ENCODE measurements around the gene PHF13. TPM values are rescaled to one million over a fixed set of nuclear protein-coding genes. Genes with fewer than 3 reads are reported as not detected.

PHF13 gene
- total RNA-seq, 4 donors from 2014 or later, result 12.6 to 21.7 (median 17.0) TPM

DNA sequence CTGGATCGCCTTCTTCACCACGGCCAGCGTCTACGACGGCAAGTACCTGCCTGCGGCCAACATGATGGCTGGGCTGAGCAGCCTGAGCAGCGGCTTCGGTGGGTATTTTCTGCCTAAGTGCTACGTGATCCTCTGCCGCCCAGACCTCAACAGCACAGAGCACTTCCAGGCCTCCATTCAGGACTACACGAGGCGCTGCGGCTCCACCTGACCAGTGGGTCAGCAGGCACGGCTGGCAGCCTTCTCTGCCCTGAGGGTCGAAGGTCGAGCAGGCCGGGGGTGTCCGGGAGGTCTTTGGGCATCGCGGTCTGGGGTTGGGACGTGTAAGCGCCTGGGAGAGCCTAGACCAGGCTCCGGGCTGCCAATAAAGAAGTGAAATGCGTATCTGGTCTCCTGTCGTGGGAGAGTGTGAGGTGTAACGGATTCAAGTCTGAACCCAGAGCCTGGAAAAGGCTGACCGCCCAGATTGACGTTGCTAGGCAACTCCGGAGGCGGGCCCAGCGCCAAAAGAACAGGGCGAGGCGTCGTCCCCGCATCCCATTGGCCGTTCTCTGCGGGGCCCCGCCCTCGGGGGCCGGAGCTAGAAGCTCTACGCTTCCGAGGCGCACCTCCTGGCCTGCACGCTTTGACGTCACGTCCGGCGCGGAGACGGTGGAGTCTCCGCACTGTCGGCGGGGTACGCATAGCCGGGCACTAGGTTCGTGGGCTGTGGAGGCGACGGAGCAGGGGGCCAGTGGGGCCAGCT, 34.0 kb upstream of the PHF13 start, which contains the start of gene ZBTB48:
ZBTB48 (plus strand) TSS at position 621 of the 745 bp plus-strand sequence. CDS start 616 bp downstream, outside the sequence.
- 25% methylated on average over 11 of the region's 58 CpGs for WGBS
- Histone ChIP-seq H3K9me3 (no peaks in the 10 kb centered on the region), H3K4me3 (peak within 1 kb of the TSS; percentile 82), H3K27ac (peak within 1 kb of the TSS; percentile 92), H3K4me1 (peaks cover 37% of the 10 kb centered on the region), H3K27me3 (no peaks in the 10 kb centered on the region), H3K36me3 (no peaks in the 10 kb centered on the region)
- peak; percentile 100 for DNase-seq (ENCODE audit: low spot score in 2 of 2)
- peak; percentile 87 to 94 (median 93) for TF ChIP-seq POLR2AphosphoS5 (IDR thresholded peaks at IDR 0.05)
- TF ChIP-seq, protein P1, sequence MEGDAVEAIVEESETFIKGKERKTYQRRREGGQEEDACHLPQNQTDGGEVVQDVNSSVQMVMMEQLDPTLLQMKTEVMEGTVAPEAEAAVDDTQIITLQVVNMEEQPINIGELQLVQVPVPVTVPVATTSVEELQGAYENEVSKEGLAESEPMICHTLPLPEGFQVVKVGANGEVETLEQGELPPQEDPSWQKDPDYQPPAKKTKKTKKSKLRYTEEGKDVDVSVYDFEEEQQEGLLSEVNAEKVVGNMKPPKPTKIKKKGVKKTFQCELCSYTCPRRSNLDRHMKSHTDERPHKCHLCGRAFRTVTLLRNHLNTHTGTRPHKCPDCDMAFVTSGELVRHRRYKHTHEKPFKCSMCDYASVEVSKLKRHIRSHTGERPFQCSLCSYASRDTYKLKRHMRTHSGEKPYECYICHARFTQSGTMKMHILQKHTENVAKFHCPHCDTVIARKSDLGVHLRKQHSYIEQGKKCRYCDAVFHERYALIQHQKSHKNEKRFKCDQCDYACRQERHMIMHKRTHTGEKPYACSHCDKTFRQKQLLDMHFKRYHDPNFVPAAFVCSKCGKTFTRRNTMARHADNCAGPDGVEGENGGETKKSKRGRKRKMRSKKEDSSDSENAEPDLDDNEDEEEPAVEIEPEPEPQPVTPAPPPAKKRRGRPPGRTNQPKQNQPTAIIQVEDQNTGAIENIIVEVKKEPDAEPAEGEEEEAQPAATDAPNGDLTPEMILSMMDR (IDR thresholded peaks at IDR 0.05), result no peak
- peak; percentile 65 to 92 for TF ChIP-seq POLR2A (IDR thresholded peaks at IDR 0.05)
- no peak for TF ChIP-seq EP300 (IDR thresholded peaks at IDR 0.05)

DNA sequence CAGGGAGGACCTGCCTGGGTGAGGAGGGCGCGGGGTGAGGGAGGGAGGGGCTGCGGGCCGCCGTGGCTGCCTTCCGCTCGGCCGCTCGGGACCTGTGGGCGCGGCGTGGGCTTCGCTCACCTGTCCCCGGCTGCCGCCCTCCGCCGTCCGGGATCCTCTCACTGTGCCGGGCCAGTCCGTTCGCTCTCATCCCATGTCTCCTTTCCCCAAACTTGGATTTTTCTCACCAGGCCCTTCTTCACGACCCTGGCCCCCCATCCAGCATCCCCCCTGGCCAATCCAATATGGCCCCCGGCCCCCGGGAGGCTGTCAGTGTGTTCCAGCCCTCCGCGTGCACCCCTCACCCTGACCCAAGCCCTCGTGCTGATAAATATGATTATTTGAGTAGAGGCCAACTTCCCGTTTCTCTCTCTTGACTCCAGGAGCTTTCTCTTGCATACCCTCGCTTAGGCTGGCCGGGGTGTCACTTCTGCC, 33.4 kb upstream of the PHF13 start:
- under 1% methylated on average over 23 of the region's 30 CpGs for WGBS
- Histone ChIP-seq H3K4me3 (peak overlapping the region; percentile 82), H3K4me1 (peaks cover 42% of the 10 kb centered on the region), H3K9me3 (no peaks in the 10 kb centered on the region), H3K27me3 (no peaks in the 10 kb centered on the region), H3K27ac (peak overlapping the region; percentile 92), H3K36me3 (no peaks in the 10 kb centered on the region)
- TF ChIP-seq EP300 (IDR thresholded peaks at IDR 0.05), result no peak
- TF ChIP-seq POLR2AphosphoS5 (IDR thresholded peaks at IDR 0.05), result no peak
- TF ChIP-seq, protein P1 (IDR thresholded peaks at IDR 0.05), result no peak
- no peak for DNase-seq (ENCODE audit: low spot score in 2 of 2)

DNA sequence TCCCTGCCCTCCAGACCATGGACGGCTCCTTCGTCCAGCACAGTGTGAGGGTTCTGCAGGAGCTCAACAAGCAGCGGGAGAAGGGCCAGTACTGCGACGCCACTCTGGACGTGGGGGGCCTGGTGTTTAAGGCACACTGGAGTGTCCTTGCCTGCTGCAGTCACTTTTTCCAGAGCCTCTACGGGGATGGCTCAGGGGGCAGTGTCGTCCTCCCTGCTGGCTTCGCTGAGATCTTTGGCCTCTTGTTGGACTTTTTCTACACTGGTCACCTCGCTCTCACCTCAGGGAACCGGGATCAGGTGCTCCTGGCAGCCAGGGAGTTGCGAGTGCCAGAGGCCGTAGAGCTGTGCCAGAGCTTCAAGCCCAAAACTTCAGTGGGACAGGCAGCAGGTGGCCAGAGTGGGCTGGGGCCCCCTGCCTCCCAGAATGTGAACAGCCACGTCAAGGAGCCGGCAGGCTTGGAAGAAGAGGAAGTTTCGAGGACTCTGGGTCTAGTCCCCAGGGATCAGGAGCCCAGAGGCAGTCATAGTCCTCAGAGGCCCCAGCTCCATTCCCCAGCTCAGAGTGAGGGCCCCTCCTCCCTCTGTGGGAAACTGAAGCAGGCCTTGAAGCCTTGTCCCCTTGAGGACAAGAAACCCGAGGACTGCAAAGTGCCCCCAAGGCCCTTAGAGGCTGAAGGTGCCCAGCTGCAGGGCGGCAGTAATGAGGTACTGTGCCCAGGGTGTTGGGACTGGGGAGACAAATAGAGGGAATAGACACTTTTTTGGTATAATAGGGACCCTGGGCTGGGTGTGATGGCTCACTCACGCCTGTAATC, 32.7 kb upstream of the PHF13 start:
- Histone ChIP-seq H3K4me1 (peaks cover 48% of the 10 kb centered on the region), H3K4me3 (peak overlapping the region; percentile 82), H3K27ac (peak overlapping the region; percentile 92), H3K27me3 (no peaks in the 10 kb centered on the region), H3K36me3 (no peaks in the 10 kb centered on the region), H3K9me3 (no peaks in the 10 kb centered on the region)
- WGBS, result 34% methylated on average over 7 of the region's 19 CpGs
- DNase-seq (ENCODE audit: low spot score in 2 of 2), result no peak
- TF ChIP-seq POLR2A (IDR thresholded peaks at IDR 0.05) (no peak), EP300 (IDR thresholded peaks at IDR 0.05) (no peak), POLR2AphosphoS5 (IDR thresholded peaks at IDR 0.05) (no peak)
- TF ChIP-seq, protein P1 (IDR thresholded peaks at IDR 0.05), result peak in 1 of 2 donors; percentile 10

DNA sequence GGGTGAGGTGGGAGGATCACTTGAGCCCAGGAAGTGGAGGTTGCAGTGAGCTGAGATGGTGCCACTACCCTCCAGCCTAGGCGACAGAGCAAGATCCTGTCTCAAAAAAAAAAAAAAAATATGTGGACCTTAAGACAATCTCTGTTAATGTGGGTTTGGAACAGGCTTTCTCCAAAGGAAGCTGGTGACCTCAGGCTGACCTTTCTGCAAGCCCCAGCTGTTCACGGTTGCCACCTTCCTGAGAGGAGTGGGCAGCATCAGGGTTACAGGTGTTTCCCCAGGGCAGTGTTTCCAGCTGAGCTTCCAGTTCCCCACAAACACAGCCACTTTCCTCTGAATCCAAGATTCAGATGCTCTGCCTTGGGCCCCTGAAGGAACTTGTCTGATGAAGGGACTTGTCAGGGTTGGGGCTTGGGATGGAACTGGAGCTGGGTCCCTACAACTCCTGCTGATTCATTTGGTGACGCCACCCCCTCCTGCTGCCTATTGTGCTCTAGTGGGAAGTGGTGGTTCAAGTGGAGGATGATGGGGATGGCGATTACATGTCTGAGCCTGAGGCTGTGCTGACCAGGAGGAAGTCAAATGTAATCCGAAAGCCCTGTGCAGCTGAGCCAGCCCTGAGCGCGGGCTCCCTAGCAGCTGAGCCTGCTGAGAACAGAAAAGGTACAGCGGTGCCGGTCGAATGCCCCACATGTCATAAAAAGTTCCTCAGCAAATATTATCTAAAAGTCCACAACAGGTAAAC, 31.8 kb upstream of the PHF13 start:
- H3K4me1 ChIP-seq, result peaks cover 53% of the 10 kb centered on the region
- H3K27ac ChIP-seq, result no peak overlapping the region
- no peak for TF ChIP-seq POLR2AphosphoS5 (IDR thresholded peaks at IDR 0.05)
- no peak for TF ChIP-seq POLR2A (IDR thresholded peaks at IDR 0.05)
- no peak for TF ChIP-seq EP300 (IDR thresholded peaks at IDR 0.05)
- TF ChIP-seq, protein P1 (IDR thresholded peaks at IDR 0.05), result no peak
- DNase-seq (ENCODE audit: low spot score in 2 of 2), result no peak
- H3K36me3 ChIP-seq, result no peaks in the 10 kb centered on the region
- no peak overlapping the region for H3K4me3 ChIP-seq
- no peaks in the 10 kb centered on the region for H3K9me3 ChIP-seq
- no peaks in the 10 kb centered on the region for H3K27me3 ChIP-seq
- WGBS, result 71% methylated on average over 10 of the region's 10 CpGs
